GM23338 (cell line): ENCODE data around the gene HRH2. TPM values are rescaled to one million over a fixed set of nuclear protein-coding genes. Genes with fewer than 3 reads are reported as not detected.

Experiments used
- ATAC-seq: fragments of 200-7000 bp; cut with Tn5 transposase; 3 replicates; pipeline ENCODE4 v1.9.1; 2020
- DNase-seq: peaks from one replicate; pipeline ENCODE4 v3.0.0-alpha.2; 2015; ENCODE audit warnings: low spot score
- H2AFZ ChIP-seq: fragments of 200-600 bp; sonication (generic); 2 replicates; pipeline ENCODE4 v1.8.0; 2016; ENCODE audit warnings: antibody characterized with exemption, mild to moderate bottlenecking, moderate library complexity
- H3F3A ChIP-seq: fragments of 200-600 bp; sonication (generic); replicated peaks from 2 replicates; pipeline ENCODE4 v1.8.0; 2017; ENCODE audit warnings: antibody characterized with exemption, mixed run types, low read depth
- H3K27ac ChIP-seq: fragments of 200-600 bp; sonication (generic); 2 replicates; pipeline ENCODE4 v1.6.1; 2016; ENCODE audit warnings: low read depth
- H3K27me3 ChIP-seq: fragments of 200-600 bp; sonication (generic); 2 replicates; pipeline ENCODE4 v1.8.0; 2016; ENCODE audit warnings: mild to moderate bottlenecking, mixed run types, moderate library complexity; ENCODE audit not compliant: insufficient read depth
- H3K36me3 ChIP-seq: fragments of 200-600 bp; sonication (generic); 2 replicates; pipeline ENCODE4 v1.8.0; 2016; ENCODE audit warnings: mild to moderate bottlenecking; ENCODE audit not compliant: insufficient read depth
- H3K4me1 ChIP-seq: fragments of 200-600 bp; sonication (generic); 2 replicates; pipeline ENCODE4 v1.8.0; 2016; ENCODE audit warnings: mild to moderate bottlenecking, moderate library complexity; ENCODE audit not compliant: insufficient read depth
- H3K4me2 ChIP-seq: fragments of 200-600 bp; sonication (generic); 2 replicates; pipeline ENCODE4 v1.7.1; 2017; ENCODE audit warnings: mixed run types
- H3K4me3 ChIP-seq: fragments of 200-600 bp; sonication (generic); 2 replicates; pipeline ENCODE4 v1.6.1; 2016; ENCODE audit warnings: mixed run types
- H3K79me2 ChIP-seq: fragments of 200-600 bp; sonication (generic); replicated peaks from 2 replicates; pipeline ENCODE4 v1.8.0; 2017; ENCODE audit warnings: mild to moderate bottlenecking; ENCODE audit not compliant: insufficient read depth
- H3K9me2 ChIP-seq: fragments of 200-600 bp; sonication (generic); 2 replicates; pipeline ENCODE4 v1.8.0; 2017; ENCODE audit not compliant: insufficient read depth
- H4K20me1 ChIP-seq: fragments of 200-600 bp; sonication (generic); replicated peaks from 2 replicates; pipeline ENCODE4 v1.8.0; 2017; ENCODE audit warnings: mild to moderate bottlenecking; ENCODE audit not compliant: insufficient read depth
- H3K27ac Mint-ChIP-seq: 2 replicates; pipeline ENCODE4 v1.8.0; 2020; ENCODE audit warnings: inconsistent platforms, mild to moderate bottlenecking, moderate library complexity, mixed read lengths
- H3K27me3 Mint-ChIP-seq: 3 replicates; pipeline ENCODE4 v1.8.0; 2022; ENCODE audit warnings: low read depth, mild to moderate bottlenecking, moderate library complexity, mixed read lengths, inconsistent platforms; ENCODE audit not compliant: insufficient read depth, poor library complexity
- H3K36me3 Mint-ChIP-seq: 3 replicates; pipeline ENCODE4 v1.8.0; 2021; ENCODE audit warnings: low read depth, mild to moderate bottlenecking, inconsistent platforms, moderate library complexity, mixed read lengths
- H3K4me1 Mint-ChIP-seq: 3 replicates; pipeline ENCODE4 v1.8.0; 2020; ENCODE audit warnings: mild to moderate bottlenecking, inconsistent platforms, mixed read lengths
- H3K4me3 Mint-ChIP-seq: 3 replicates; pipeline ENCODE4 v1.8.0; 2021; ENCODE audit warnings: moderate library complexity, mild to moderate bottlenecking, inconsistent platforms, mixed read lengths
- H3K9me3 Mint-ChIP-seq: 3 replicates; pipeline ENCODE4 v1.8.0; 2020; ENCODE audit warnings: moderate library complexity, mild to moderate bottlenecking, inconsistent platforms, mixed read lengths
- CREB1 ChIP-seq: fragments of 250-450 bp; sonication (Bioruptor Pico); IDR thresholded peaks from 2 replicates; pipeline ENCODE4 v1.5.0; 2020; ENCODE audit warnings: low read depth, mild to moderate bottlenecking, moderate library complexity
- EZH2 ChIP-seq: fragments of 200-600 bp; sonication (generic); IDR thresholded peaks from one replicate; pipeline ENCODE4 v1.8.0; 2017; ENCODE audit warnings: antibody characterized with exemption, mild to moderate bottlenecking, low read depth; ENCODE audit not compliant: unreplicated experiment
- EZH2phosphoT487 ChIP-seq: fragments of 200-600 bp; sonication (generic); IDR thresholded peaks from one replicate; pipeline ENCODE4 v1.8.1; 2018; ENCODE audit warnings: antibody characterized with exemption; ENCODE audit not compliant: unreplicated experiment
- JUNB ChIP-seq: IDR thresholded peaks from one replicate; pipeline ENCODE4 v1.6.1; 2016; ENCODE audit warnings: antibody characterized with exemption; ENCODE audit not compliant: unreplicated experiment
- NANOG ChIP-seq: IDR thresholded peaks from 2 replicates; pipeline ENCODE4 v1.6.1; 2016; ENCODE audit warnings: antibody characterized with exemption, borderline replicate concordance
- POLR2AphosphoS5 ChIP-seq: IDR thresholded peaks from 2 replicates; pipeline ENCODE4 v1.6.1; 2016; ENCODE audit warnings: antibody characterized with exemption, low read depth
- STAT1 ChIP-seq: IDR thresholded peaks from one replicate; pipeline ENCODE4 v1.6.1; 2016; ENCODE audit warnings: antibody characterized with exemption; ENCODE audit not compliant: unreplicated experiment
- ZNF114 ChIP-seq: fragments of 250-450 bp; sonication (Bioruptor Pico); IDR thresholded peaks from 2 replicates; pipeline ENCODE4 v1.5.0; 2020; ENCODE audit warnings: mild to moderate bottlenecking, moderate library complexity
- ZNF331 ChIP-seq: fragments of 250-450 bp; sonication (Bioruptor Pico); IDR thresholded peaks from 2 replicates; pipeline ENCODE4 v1.5.0; 2020; ENCODE audit warnings: low read depth, mild to moderate bottlenecking, moderate library complexity
- polyA plus RNA-seq: library from polyadenylated mRNA; unstranded; fragments of >200 nt; fragmentation: Nextera tagmentation; extraction: Ambion mirVana; gene quantifications from 2 replicates; pipeline ENCODE4 v1.2.1, GENCODE V29; 2016
- total RNA-seq: library from RNA; depleted of rRNA; stranded (reverse); fragments of >200 nt; shearing (Covaris generic); gene quantifications from 2 replicates; pipeline ENCODE4 v1.2.3, GENCODE V29; 2014
- TF ChIP-seq, protein P1 (sequence below), 2 experiments: fragments of 200-600 bp in 1 of 2; sonication (generic) in 1 of 2; conservative IDR thresholded peaks; 2 replicates each; pipeline versions ENCODE4 v1.5.1 to v1.6.1; 2016 to 2017; ENCODE audit warnings: antibody characterized with exemption in 2 of 2, low read depth in 2 of 2, mild to moderate bottlenecking in 2 of 2, moderate library complexity in 1 of 2
- TF ChIP-seq, protein P2 (sequence below): fragments of 250-450 bp; sonication (Bioruptor Pico); IDR thresholded peaks from 2 replicates; pipeline ENCODE4 v1.5.0; 2020; ENCODE audit warnings: mild to moderate bottlenecking, moderate library complexity
- TF ChIP-seq, protein P3 (sequence below): IDR thresholded peaks from one replicate; pipeline ENCODE4 v1.6.1; 2018; ENCODE audit warnings: antibody characterized with exemption; ENCODE audit not compliant: unreplicated experiment
- TF ChIP-seq, protein P4 (sequence below): IDR thresholded peaks from 2 replicates; pipeline ENCODE4 v1.6.1; 2016; ENCODE audit warnings: antibody characterized with exemption

Gene HRH2
- total and polyA plus RNA-seq, 2 experiments from 2014 or later, result 6.8 to 7.0 TPM

DNA sequence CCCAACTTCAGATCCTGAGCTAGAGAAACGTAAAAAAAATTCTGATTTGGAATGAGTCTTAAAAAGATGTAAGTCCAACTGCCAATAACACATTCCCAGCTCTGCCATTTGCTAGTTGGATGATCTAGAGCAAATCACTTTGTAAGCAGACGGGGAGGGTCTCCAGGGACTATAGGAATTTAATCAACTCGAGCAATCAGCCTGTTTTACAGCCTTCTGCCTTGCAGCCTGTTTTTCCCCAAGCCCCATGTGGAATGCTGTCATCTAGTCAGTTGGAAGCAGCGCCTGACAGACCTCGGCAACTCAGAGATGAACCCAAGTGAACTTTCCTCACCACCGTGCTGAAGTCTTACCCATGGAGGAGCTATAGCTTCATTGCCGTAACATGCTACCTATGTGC lies 34.8 kb upstream of the HRH2 start:
- no peak overlapping the region for H3K27ac Mint-ChIP-seq
- peaks cover 37% of the 10 kb centered on the region for H3K9me3 Mint-ChIP-seq
- H3K27me3 Mint-ChIP-seq, result peaks cover 10% of the 10 kb centered on the region
- Histone ChIP-seq H3K36me3 (peaks cover 6% of the 10 kb centered on the region), H3F3A (no peaks in the 10 kb centered on the region), H3K27ac (no peak overlapping the region), H3K27me3 (no peaks in the 10 kb centered on the region), H3K9me2 (peaks cover 22% of the 10 kb centered on the region), H4K20me1 (no peaks in the 10 kb centered on the region), H3K4me2 (no peak overlapping the region), H3K79me2 (no peaks in the 10 kb centered on the region), H2AFZ (no peak overlapping the region), H3K4me1 (peaks cover 8% of the 10 kb centered on the region; the same call in 1 of the 2 replicates), H3K4me3 (no peak overlapping the region)
- H3K36me3 Mint-ChIP-seq, result peaks cover 28% of the 10 kb centered on the region
- no peak overlapping the region for H3K4me3 Mint-ChIP-seq
- TF ChIP-seq JUNB (no peak), EZH2phosphoT487 (no peak), EZH2 (no peak), CREB1 (CRISPR knock-in tag) (no peak), POLR2AphosphoS5 (no peak), ZNF331 (no peak), ZNF114 (CRISPR knock-in tag) (no peak), STAT1 (no peak), NANOG (no peak)
- TF ChIP-seq, protein P1, sequence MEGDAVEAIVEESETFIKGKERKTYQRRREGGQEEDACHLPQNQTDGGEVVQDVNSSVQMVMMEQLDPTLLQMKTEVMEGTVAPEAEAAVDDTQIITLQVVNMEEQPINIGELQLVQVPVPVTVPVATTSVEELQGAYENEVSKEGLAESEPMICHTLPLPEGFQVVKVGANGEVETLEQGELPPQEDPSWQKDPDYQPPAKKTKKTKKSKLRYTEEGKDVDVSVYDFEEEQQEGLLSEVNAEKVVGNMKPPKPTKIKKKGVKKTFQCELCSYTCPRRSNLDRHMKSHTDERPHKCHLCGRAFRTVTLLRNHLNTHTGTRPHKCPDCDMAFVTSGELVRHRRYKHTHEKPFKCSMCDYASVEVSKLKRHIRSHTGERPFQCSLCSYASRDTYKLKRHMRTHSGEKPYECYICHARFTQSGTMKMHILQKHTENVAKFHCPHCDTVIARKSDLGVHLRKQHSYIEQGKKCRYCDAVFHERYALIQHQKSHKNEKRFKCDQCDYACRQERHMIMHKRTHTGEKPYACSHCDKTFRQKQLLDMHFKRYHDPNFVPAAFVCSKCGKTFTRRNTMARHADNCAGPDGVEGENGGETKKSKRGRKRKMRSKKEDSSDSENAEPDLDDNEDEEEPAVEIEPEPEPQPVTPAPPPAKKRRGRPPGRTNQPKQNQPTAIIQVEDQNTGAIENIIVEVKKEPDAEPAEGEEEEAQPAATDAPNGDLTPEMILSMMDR (conservative IDR thresholded peaks at IDR 0.05; ENCODE audit: low read depth in 2 of 2), result no peak
- TF ChIP-seq, protein P2, sequence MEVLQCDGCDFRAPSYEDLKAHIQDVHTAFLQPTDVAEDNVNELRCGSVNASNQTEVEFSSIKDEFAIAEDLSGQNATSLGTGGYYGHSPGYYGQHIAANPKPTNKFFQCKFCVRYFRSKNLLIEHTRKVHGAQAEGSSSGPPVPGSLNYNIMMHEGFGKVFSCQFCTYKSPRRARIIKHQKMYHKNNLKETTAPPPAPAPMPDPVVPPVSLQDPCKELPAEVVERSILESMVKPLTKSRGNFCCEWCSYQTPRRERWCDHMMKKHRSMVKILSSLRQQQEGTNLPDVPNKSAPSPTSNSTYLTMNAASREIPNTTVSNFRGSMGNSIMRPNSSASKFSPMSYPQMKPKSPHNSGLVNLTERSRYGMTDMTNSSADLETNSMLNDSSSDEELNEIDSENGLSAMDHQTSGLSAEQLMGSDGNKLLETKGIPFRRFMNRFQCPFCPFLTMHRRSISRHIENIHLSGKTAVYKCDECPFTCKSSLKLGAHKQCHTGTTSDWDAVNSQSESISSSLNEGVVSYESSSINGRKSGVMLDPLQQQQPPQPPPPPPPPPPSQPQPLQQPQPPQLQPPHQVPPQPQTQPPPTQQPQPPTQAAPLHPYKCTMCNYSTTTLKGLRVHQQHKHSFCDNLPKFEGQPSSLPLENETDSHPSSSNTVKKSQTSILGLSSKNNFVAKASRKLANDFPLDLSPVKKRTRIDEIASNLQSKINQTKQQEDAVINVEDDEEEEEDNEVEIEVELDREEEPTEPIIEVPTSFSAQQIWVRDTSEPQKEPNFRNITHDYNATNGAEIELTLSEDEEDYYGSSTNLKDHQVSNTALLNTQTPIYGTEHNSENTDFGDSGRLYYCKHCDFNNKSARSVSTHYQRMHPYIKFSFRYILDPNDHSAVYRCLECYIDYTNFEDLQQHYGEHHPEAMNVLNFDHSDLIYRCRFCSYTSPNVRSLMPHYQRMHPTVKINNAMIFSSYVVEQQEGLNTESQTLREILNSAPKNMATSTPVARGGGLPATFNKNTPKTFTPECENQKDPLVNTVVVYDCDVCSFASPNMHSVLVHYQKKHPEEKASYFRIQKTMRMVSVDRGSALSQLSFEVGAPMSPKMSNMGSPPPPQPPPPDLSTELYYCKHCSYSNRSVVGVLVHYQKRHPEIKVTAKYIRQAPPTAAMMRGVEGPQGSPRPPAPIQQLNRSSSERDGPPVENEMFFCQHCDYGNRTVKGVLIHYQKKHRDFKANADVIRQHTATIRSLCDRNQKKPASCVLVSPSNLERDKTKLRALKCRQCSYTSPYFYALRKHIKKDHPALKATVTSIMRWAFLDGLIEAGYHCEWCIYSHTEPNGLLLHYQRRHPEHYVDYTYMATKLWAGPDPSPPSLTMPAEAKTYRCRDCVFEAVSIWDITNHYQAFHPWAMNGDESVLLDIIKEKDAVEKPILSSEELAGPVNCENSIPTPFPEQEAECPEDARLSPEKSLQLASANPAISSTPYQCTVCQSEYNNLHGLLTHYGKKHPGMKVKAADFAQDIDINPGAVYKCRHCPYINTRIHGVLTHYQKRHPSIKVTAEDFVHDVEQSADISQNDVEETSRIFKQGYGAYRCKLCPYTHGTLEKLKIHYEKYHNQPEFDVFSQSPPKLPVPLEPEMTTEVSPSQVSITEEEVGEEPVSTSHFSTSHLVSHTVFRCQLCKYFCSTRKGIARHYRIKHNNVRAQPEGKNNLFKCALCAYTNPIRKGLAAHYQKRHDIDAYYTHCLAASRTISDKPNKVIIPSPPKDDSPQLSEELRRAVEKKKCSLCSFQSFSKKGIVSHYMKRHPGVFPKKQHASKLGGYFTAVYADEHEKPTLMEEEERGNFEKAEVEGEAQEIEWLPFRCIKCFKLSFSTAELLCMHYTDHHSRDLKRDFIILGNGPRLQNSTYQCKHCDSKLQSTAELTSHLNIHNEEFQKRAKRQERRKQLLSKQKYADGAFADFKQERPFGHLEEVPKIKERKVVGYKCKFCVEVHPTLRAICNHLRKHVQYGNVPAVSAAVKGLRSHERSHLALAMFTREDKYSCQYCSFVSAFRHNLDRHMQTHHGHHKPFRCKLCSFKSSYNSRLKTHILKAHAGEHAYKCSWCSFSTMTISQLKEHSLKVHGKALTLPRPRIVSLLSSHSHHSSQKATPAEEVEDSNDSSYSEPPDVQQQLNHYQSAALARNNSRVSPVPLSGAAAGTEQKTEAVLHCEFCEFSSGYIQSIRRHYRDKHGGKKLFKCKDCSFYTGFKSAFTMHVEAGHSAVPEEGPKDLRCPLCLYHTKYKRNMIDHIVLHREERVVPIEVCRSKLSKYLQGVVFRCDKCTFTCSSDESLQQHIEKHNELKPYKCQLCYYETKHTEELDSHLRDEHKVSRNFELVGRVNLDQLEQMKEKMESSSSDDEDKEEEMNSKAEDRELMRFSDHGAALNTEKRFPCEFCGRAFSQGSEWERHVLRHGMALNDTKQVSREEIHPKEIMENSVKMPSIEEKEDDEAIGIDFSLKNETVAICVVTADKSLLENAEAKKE (CRISPR knock-in tag), result no peak
- TF ChIP-seq, protein P3, sequence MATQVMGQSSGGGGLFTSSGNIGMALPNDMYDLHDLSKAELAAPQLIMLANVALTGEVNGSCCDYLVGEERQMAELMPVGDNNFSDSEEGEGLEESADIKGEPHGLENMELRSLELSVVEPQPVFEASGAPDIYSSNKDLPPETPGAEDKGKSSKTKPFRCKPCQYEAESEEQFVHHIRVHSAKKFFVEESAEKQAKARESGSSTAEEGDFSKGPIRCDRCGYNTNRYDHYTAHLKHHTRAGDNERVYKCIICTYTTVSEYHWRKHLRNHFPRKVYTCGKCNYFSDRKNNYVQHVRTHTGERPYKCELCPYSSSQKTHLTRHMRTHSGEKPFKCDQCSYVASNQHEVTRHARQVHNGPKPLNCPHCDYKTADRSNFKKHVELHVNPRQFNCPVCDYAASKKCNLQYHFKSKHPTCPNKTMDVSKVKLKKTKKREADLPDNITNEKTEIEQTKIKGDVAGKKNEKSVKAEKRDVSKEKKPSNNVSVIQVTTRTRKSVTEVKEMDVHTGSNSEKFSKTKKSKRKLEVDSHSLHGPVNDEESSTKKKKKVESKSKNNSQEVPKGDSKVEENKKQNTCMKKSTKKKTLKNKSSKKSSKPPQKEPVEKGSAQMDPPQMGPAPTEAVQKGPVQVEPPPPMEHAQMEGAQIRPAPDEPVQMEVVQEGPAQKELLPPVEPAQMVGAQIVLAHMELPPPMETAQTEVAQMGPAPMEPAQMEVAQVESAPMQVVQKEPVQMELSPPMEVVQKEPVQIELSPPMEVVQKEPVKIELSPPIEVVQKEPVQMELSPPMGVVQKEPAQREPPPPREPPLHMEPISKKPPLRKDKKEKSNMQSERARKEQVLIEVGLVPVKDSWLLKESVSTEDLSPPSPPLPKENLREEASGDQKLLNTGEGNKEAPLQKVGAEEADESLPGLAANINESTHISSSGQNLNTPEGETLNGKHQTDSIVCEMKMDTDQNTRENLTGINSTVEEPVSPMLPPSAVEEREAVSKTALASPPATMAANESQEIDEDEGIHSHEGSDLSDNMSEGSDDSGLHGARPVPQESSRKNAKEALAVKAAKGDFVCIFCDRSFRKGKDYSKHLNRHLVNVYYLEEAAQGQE, result no peak
- TF ChIP-seq, protein P4, sequence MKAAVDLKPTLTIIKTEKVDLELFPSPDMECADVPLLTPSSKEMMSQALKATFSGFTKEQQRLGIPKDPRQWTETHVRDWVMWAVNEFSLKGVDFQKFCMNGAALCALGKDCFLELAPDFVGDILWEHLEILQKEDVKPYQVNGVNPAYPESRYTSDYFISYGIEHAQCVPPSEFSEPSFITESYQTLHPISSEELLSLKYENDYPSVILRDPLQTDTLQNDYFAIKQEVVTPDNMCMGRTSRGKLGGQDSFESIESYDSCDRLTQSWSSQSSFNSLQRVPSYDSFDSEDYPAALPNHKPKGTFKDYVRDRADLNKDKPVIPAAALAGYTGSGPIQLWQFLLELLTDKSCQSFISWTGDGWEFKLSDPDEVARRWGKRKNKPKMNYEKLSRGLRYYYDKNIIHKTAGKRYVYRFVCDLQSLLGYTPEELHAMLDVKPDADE, result no peak
- peaks cover 8% of the 10 kb centered on the region for H3K4me1 Mint-ChIP-seq
- ATAC-seq (no peak), DNase-seq (no peak)
